Midbrain (tissue), 1 donor: ENCODE results near the gene TPRN.

ENCODE experiments used
- DNase-seq: peaks from one replicate; lab custom pipeline; 2025; lab: John Stamatoyannopoulos, UW

The TPRN gene

GRCh38 chr9:137188490-137189296, 11.8 kb downstream of the TPRN start, which contains the start of the genes ANAPC2 and SSNA1:
Gene ANAPC2 (minus strand): TSS chr9:137188560. CDS start chr9:137188532, 28 bp downstream.
Gene SSNA1 (plus strand): TSS chr9:137188676. CDS start chr9:137188727, 51 bp downstream.
- DNase-seq: peak; percentile 95

GRCh38 chr9:137188086-137188489, 12.5 kb downstream of the TPRN start:
- DNase-seq: no peak

- DNase-seq: no peak
Observed at GRCh38 chr9:137187386-137187785, 13.2 kb downstream of the TPRN start.

GRCh38 chr9:137186385-137186784, 14.2 kb downstream of the TPRN start:
- DNase-seq: no peak

GRCh38 chr9:137185921-137186320, 14.6 kb downstream of the TPRN start:
- DNase-seq: no peak

GRCh38 chr9:137184881-137185660, 15.5 kb downstream of the TPRN start:
- DNase-seq: no peak

GRCh38 chr9:137183980-137184595, 16.5 kb downstream of the TPRN start:
- DNase-seq: no peak

- DNase-seq: no peak
Observed at GRCh38 chr9:137182836-137183235, 17.7 kb downstream of the TPRN start.

- no peak for DNase-seq
Observed at GRCh38 chr9:137181680-137182079, 18.9 kb downstream of the TPRN start.

GRCh38 chr9:137180491-137180890, 20.1 kb downstream of the TPRN start:
- no peak for DNase-seq

- no peak for DNase-seq
Observed at GRCh38 chr9:137179761-137180160, 20.8 kb downstream of the TPRN start.

- no peak for DNase-seq
Observed at GRCh38 chr9:137178939-137179630, 21.5 kb downstream of the TPRN start.

- DNase-seq: no peak
Observed at GRCh38 chr9:137178201-137178938, 22.2 kb downstream of the TPRN start.

GRCh38 chr9:137176302-137177182, 24.0 kb downstream of the TPRN start:
- DNase-seq: no peak

- no peak for DNase-seq
Observed at GRCh38 chr9:137175345-137175961, 25.1 kb downstream of the TPRN start.

GRCh38 chr9:137174722-137175293, 25.7 kb downstream of the TPRN start:
- DNase-seq: no peak

GRCh38 chr9:137173796-137174664, 26.5 kb downstream of the TPRN start:
- no peak for DNase-seq
